Liver (tissue), 3 donors: Measurements from ENCODE around the gene TFDP2.

Experiments
- CTCF ChIP-seq: fragments of 150-350 bp; IDR thresholded peaks from 2 replicates; pipeline ENCODE4 v1.5.1; 2017; ENCODE audit warnings: improper control_type of control experiment, low read depth, low read length; ENCODE audit not compliant: missing input control
- FOXA1 ChIP-seq: IDR thresholded peaks from 2 replicates; pipeline ENCODE4 v1.6.1; 2016; ENCODE audit warnings: antibody characterized with exemption
- GABPA ChIP-seq, 2 donors: IDR thresholded peaks in 1 of 2; conservative IDR thresholded peaks in 1 of 2; 2 replicates each; pipeline ENCODE4 v1.6.1; 2016; ENCODE audit warnings: antibody characterized with exemption in 2 of 2, mild to moderate bottlenecking in 1 of 2, moderate library complexity in 1 of 2
- HNF4A ChIP-seq, 2 donors: conservative IDR thresholded peaks; 2 replicates each; pipeline ENCODE4 v1.6.1; 2016; ENCODE audit warnings: antibody characterized with exemption in 2 of 2, mild to moderate bottlenecking in 2 of 2
- JUND ChIP-seq, 2 donors: IDR thresholded peaks; 2 replicates each; pipeline ENCODE4 v1.6.1; 2016; ENCODE audit warnings: antibody characterized with exemption in 2 of 2
- RAD21 ChIP-seq, 2 donors: IDR thresholded peaks; 2 replicates each; pipeline ENCODE4 v1.6.1; 2016; ENCODE audit warnings: antibody characterized with exemption in 2 of 2, mild to moderate bottlenecking in 2 of 2
- RXRA ChIP-seq, 2 donors: IDR thresholded peaks; 2 replicates each; pipeline ENCODE4 v1.6.1; 2017 to 2018; ENCODE audit warnings: antibody characterized with exemption in 2 of 2, mild to moderate bottlenecking in 1 of 2
- SP1 ChIP-seq: IDR thresholded peaks from 2 replicates; pipeline ENCODE4 v1.6.1; 2018; ENCODE audit warnings: antibody characterized with exemption, mild to moderate bottlenecking
- TAF1 ChIP-seq: conservative IDR thresholded peaks from 2 replicates; pipeline ENCODE4 v1.6.1; 2016; ENCODE audit warnings: antibody characterized with exemption, mild to moderate bottlenecking
- YY1 ChIP-seq: IDR thresholded peaks from 2 replicates; pipeline ENCODE4 v1.6.1; 2016; ENCODE audit warnings: antibody characterized with exemption, mild to moderate bottlenecking
- ZBTB33 ChIP-seq: IDR thresholded peaks from 2 replicates; pipeline ENCODE4 v1.6.1; 2016; ENCODE audit warnings: antibody characterized with exemption
- TF ChIP-seq, protein P1 (sequence below): IDR thresholded peaks from 2 replicates; pipeline ENCODE4 v1.6.1; 2016; ENCODE audit warnings: antibody characterized with exemption, mild to moderate bottlenecking
- TF ChIP-seq, protein P2 (sequence below): IDR thresholded peaks from 2 replicates; pipeline ENCODE4 v1.6.1; 2016; ENCODE audit warnings: antibody characterized with exemption
- TF ChIP-seq, protein P3 (sequence below): IDR thresholded peaks from 2 replicates; pipeline ENCODE4 v1.6.1; 2016; ENCODE audit warnings: antibody characterized with exemption
- donor health status: healthy.
- donor health status: healthy.

DNA sequence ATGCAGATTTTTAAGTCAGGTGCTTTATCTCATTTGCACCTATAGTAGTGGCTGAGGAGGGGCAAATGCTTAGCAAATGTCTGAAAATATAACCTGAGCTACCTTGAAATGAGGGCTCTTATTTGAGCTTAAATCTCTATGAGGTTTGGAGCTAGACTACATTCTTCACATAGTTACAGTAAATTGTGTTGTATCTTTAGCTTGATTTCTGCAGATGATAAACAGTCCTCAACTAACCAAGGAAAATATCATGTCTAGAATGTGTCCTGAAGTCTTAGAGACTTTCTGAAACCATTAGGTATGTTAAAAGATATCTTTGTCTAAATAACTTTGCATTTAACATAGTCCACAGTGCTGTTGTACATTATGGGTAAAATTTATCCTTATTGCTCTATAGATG is 145.3 kb downstream of the TFDP2 start:
- TF ChIP-seq FOXA1, result no peak
- TF ChIP-seq CTCF, result no peak
- TF ChIP-seq, protein P1, sequence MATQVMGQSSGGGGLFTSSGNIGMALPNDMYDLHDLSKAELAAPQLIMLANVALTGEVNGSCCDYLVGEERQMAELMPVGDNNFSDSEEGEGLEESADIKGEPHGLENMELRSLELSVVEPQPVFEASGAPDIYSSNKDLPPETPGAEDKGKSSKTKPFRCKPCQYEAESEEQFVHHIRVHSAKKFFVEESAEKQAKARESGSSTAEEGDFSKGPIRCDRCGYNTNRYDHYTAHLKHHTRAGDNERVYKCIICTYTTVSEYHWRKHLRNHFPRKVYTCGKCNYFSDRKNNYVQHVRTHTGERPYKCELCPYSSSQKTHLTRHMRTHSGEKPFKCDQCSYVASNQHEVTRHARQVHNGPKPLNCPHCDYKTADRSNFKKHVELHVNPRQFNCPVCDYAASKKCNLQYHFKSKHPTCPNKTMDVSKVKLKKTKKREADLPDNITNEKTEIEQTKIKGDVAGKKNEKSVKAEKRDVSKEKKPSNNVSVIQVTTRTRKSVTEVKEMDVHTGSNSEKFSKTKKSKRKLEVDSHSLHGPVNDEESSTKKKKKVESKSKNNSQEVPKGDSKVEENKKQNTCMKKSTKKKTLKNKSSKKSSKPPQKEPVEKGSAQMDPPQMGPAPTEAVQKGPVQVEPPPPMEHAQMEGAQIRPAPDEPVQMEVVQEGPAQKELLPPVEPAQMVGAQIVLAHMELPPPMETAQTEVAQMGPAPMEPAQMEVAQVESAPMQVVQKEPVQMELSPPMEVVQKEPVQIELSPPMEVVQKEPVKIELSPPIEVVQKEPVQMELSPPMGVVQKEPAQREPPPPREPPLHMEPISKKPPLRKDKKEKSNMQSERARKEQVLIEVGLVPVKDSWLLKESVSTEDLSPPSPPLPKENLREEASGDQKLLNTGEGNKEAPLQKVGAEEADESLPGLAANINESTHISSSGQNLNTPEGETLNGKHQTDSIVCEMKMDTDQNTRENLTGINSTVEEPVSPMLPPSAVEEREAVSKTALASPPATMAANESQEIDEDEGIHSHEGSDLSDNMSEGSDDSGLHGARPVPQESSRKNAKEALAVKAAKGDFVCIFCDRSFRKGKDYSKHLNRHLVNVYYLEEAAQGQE, result no peak
- TF ChIP-seq, protein P2, sequence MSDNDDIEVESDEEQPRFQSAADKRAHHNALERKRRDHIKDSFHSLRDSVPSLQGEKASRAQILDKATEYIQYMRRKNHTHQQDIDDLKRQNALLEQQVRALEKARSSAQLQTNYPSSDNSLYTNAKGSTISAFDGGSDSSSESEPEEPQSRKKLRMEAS, result no peak
- no peak for TF ChIP-seq RAD21 (IDR thresholded peaks at IDR 0.05)
- TF ChIP-seq TAF1, result no peak
- TF ChIP-seq ZBTB33, result no peak
- TF ChIP-seq JUND (IDR thresholded peaks at IDR 0.05), result no peak
- no peak for TF ChIP-seq HNF4A (conservative IDR thresholded peaks at IDR 0.05)
- TF ChIP-seq RXRA (IDR thresholded peaks at IDR 0.05), result no peak
- no peak for TF ChIP-seq GABPA (IDR thresholded peaks at IDR 0.05 in 1 of 2, conservative IDR thresholded peaks at IDR 0.05 in 1 of 2)
- no peak for TF ChIP-seq SP1
- TF ChIP-seq, protein P3, sequence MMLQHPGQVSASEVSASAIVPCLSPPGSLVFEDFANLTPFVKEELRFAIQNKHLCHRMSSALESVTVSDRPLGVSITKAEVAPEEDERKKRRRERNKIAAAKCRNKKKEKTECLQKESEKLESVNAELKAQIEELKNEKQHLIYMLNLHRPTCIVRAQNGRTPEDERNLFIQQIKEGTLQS, result no peak
- TF ChIP-seq YY1, result no peak
